Tibial nerve (tissue), 4 donors: ENCODE results near the gene KRT27. TPM values are rescaled to one million over a fixed set of nuclear protein-coding genes. Genes with fewer than 3 reads are reported as not detected.

Experiments
- DNase-seq, 2 donors: peaks; one replicate each; pipeline ENCODE4 v3.0.0-alpha.2; 2019; ENCODE audit warnings: low spot score in 2 of 2
- H3K27ac ChIP-seq, 4 donors: fragments of 200-600 bp; sonication (generic) in 3 of 4; one replicate each; pipeline ENCODE4 v1.5.1; 2017 to 2019; ENCODE audit warnings: mild to moderate bottlenecking in 1 of 4
- H3K27me3 ChIP-seq, 2 donors: fragments of 200-600 bp; sonication (generic) in 1 of 2; one replicate each; pipeline versions ENCODE4 v1.5.1 to v1.6.0; 2017 to 2019
- H3K36me3 ChIP-seq, 3 donors: fragments of 200-600 bp; sonication (generic); one replicate each; pipeline ENCODE4 v1.5.1; 2018 to 2019
- H3K4me1 ChIP-seq, 4 donors: fragments of 200-600 bp; sonication (generic) in 3 of 4; one replicate each; pipeline ENCODE4 v1.5.1; 2017 to 2019
- H3K4me3 ChIP-seq, 4 donors: fragments of 200-600 bp; sonication (generic) in 3 of 4; one replicate each; pipeline ENCODE4 v1.5.1; 2017 to 2019; ENCODE audit warnings: mild to moderate bottlenecking in 1 of 4, moderate library complexity in 1 of 4
- H3K9me3 ChIP-seq, 4 donors: fragments of 200-600 bp; sonication (generic) in 3 of 4; one replicate each; pipeline ENCODE4 v1.5.1; 2017 to 2019
- EP300 ChIP-seq, 2 donors: sonication (generic); formaldehyde crosslinking; IDR thresholded peaks; one replicate each; pipeline ENCODE4 v1.6.1; 2017; ENCODE audit warnings: antibody characterized with exemption in 2 of 2, mild to moderate bottlenecking in 1 of 2
- POLR2A ChIP-seq, 2 donors: fragments of 450-650 bp; IDR thresholded peaks; one replicate each; pipeline ENCODE4 v1.6.1; 2017; ENCODE audit warnings: antibody characterized with exemption in 2 of 2, mild to moderate bottlenecking in 2 of 2, moderate library complexity in 2 of 2
- WGBS, 2 donors: methylation state at CpG; one replicate each; pipeline ENCODE4 v1.1.5; 2018; 5-methylcytosine and 5-hydroxymethylcytosine counted together
- total RNA-seq, 4 donors: library from RNA; depleted of rRNA; stranded (reverse); fragments of >200 nt; gene quantifications; one replicate each; pipeline ENCODE4 v1.1.0, GENCODE V29; 2016
- TF ChIP-seq, protein P1 (sequence below), 5 experiments: fragments of 200-600 bp in 3 of 5; fragments of 450-650 bp in 2 of 5; sonication (generic) in 3 of 5; IDR thresholded peaks; one replicate each; pipeline ENCODE4 v1.5.1; 2016 to 2019; ENCODE audit warnings: antibody characterized with exemption in 5 of 5, mild to moderate bottlenecking in 3 of 5, moderate library complexity in 2 of 5

The KRT27 gene
- total RNA-seq, 4 donors from 2014 or later, result not detected

DNA sequence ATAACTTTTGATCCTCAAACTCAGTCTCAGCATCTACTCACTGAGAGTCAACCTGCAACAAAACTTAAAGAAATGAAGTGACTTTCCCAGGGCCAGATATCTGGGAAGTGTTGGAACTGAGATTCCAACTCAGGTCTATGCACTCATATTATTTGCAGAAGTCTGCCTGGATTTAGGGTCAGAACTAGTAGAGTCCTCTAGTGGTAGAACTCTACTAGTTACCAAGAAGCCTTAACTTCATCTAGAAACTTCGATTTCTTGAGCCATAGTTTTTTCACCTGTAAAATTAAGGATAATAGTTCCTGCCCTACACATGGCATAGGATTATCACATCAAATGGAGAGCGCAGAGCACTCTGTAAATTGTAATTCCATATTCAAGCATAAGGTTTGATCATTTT, 55.4 kb downstream of the KRT27 start:
- no peaks in the 10 kb centered on the region for H3K36me3 ChIP-seq
- TF ChIP-seq, protein P1, sequence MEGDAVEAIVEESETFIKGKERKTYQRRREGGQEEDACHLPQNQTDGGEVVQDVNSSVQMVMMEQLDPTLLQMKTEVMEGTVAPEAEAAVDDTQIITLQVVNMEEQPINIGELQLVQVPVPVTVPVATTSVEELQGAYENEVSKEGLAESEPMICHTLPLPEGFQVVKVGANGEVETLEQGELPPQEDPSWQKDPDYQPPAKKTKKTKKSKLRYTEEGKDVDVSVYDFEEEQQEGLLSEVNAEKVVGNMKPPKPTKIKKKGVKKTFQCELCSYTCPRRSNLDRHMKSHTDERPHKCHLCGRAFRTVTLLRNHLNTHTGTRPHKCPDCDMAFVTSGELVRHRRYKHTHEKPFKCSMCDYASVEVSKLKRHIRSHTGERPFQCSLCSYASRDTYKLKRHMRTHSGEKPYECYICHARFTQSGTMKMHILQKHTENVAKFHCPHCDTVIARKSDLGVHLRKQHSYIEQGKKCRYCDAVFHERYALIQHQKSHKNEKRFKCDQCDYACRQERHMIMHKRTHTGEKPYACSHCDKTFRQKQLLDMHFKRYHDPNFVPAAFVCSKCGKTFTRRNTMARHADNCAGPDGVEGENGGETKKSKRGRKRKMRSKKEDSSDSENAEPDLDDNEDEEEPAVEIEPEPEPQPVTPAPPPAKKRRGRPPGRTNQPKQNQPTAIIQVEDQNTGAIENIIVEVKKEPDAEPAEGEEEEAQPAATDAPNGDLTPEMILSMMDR (IDR thresholded peaks at IDR 0.05), result peak in 1 of 5 experiments; percentile 22
- no peak for TF ChIP-seq EP300 (IDR thresholded peaks at IDR 0.05)
- no peak for TF ChIP-seq POLR2A (IDR thresholded peaks at IDR 0.05)
- DNase-seq, result no peak
- no peak overlapping the region for H3K4me3 ChIP-seq
- H3K27ac ChIP-seq, result no peak overlapping the region
- peaks cover 0 to 18% (median 0%) of the 10 kb centered on the region in 4 donors for H3K4me1 ChIP-seq
- no peaks in the 10 kb centered on the region for H3K27me3 ChIP-seq
- 73 to 78% methylated on average over 2 of the region's 2 CpGs for WGBS, 2 donors
- no peaks in the 10 kb centered on the region for H3K9me3 ChIP-seq

Other genes with a start within 250 kb of the KRT27 start
- 1 to 10 TPM in 1 of 4 donors, not detected in 3; 1.5 TPM for gene CCR7, start 217.1 kb downstream of the KRT27 start, total RNA-seq
- gene SMARCE1, start 134.7 kb downstream of the KRT27 start, total RNA-seq, result 100 to 1,000 TPM in 1 of 4 donors, 10 to 100 TPM in 3; 67.2 to 113 (median 95.1) TPM
- gene KRT222, start 117.4 kb downstream of the KRT27 start, total RNA-seq, result 10 to 100 TPM in 1 of 4 donors, 1 to 10 TPM in 3; 2.7 to 17.9 (median 7.6) TPM
- under 1 TPM in 1 of 4 donors, not detected in 3; 0.20 TPM for gene KRT24, start 78.8 kb downstream of the KRT27 start, total RNA-seq
- under 1 TPM in 3 of 4 donors, not detected in 1; 0.22 to 0.84 (median 0.39) TPM for gene KRT25, start 27.2 kb downstream of the KRT27 start, total RNA-seq
- gene KRT26, start 10.3 kb downstream of the KRT27 start, total RNA-seq, result not detected
- not detected for gene KRT28, start 17.4 kb upstream of the KRT27 start, total RNA-seq
- gene KRT10, start 40.1 kb upstream of the KRT27 start, total RNA-seq, result 10 to 100 TPM in 3 of 4 donors, 1 to 10 TPM in 1; 8.0 to 13.4 (median 11.3) TPM
- gene KRT12, start 84.7 kb upstream of the KRT27 start, total RNA-seq, result not detected
- gene KRT20, start 102.7 kb upstream of the KRT27 start, total RNA-seq, result not detected
- gene KRT23, start 155.1 kb upstream of the KRT27 start, total RNA-seq, result not detected
- not detected for gene KRT39, start 184.4 kb upstream of the KRT27 start, total RNA-seq
- not detected for gene KRT40, start 201.8 kb upstream of the KRT27 start, total RNA-seq
- gene KRTAP3-3, start 211.6 kb upstream of the KRT27 start, total RNA-seq, result not detected
- not detected for gene KRTAP3-2, start 217.4 kb upstream of the KRT27 start, total RNA-seq
- gene KRTAP3-1, start 226.6 kb upstream of the KRT27 start, total RNA-seq, result not detected
- under 1 TPM in 1 of 4 donors, not detected in 3; 0.60 TPM for gene KRTAP1-5, start 244.7 kb upstream of the KRT27 start, total RNA-seq
- not detected for gene KRTAP1-4, start 247.6 kb upstream of the KRT27 start, total RNA-seq